ENCODE data around the gene BRD2. TPM values are rescaled to one million over a fixed set of nuclear protein-coding genes. Genes with fewer than 3 reads are reported as not detected.
A peak's percentile ranks its signal among the peaks of the same experiment; 100 is the strongest.

Gene BRD2
- total and polyA plus RNA-seq, 5 donors: 73.1 to 100 (median 85.6) TPM

DNA sequence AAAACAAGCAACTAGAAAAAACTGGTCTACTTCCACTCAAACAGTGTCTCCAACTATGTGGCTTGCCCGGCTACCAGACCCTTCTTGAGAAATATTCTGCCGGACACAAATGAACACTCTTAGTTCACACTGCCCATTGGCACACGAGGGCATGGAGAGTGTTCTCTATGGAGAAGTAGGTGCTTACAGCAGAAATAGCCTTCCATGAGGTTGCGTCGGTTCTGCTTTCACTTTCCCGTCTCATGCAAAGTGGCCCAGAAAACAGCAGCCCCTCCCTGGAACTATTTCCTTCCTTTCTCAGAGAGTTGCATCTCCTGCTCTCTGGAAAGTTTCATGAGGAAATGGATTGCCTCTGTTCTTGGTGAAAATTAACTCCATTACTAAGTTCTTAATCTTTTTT lies 50.5 kb downstream of the BRD2 start:
- WGBS: 3% methylated on average over 6 of the region's 6 CpGs
- Histone ChIP-seq H3K9me3 (ENCODE audit: control insufficient read depth, low read length) (no peaks in the 10 kb centered on the region), H3K4me3 (ENCODE audit: low read length) (peak overlapping the region; percentile 31), H3K4me1 (ENCODE audit: control insufficient read depth, insufficient read depth, low read length) (peaks cover 8% of the 10 kb centered on the region), H3K27me3 (ENCODE audit: control insufficient read depth, insufficient read depth) (no peaks in the 10 kb centered on the region), H3K27ac (ENCODE audit: low read length) (peak overlapping the region; percentile 95)
- peak; percentile 58 to 83 (median 75) for DNase-seq
- intact Hi-C loops (cut with DNase I): loop anchor here (5.0 to 10.0 kb wide), 6 partner anchors 63 to 228 kb away; no protein-coding TSS in a partner anchor
- peak; percentile 87 to 90 for ATAC-seq

DNA sequence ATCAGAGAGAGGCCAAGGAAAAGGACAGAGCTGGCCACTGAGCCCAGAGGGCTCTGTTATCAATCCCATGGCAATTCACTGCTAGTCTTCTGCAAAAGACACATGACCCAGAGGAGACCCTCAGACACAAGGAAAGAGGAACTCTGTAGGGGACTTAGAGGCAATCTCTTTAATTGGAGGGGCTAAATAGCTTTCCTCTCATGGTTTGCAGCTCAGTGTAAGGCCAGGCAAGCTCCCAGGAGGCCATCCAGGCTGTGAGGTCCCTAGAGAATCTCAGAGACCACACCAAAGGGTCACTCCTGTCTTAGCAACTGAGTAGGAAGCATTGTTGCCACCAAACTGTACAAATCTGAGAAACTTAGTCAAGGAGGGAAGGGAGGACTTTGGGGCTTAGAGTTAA lies 51.0 kb downstream of the BRD2 start:
- Histone ChIP-seq H3K4me1 (ENCODE audit: control insufficient read depth, insufficient read depth, low read length) (peaks cover 8% of the 10 kb centered on the region), H3K4me3 (ENCODE audit: low read length) (peak overlapping the region; percentile 31), H3K9me3 (ENCODE audit: control insufficient read depth, low read length) (no peaks in the 10 kb centered on the region), H3K27me3 (ENCODE audit: control insufficient read depth, insufficient read depth) (no peaks in the 10 kb centered on the region), H3K27ac (ENCODE audit: low read length) (peak overlapping the region; percentile 99)
- peak; percentile 3 to 4 for ATAC-seq
- intact Hi-C loops (cut with DNase I): loop anchor here (5.0 to 10.0 kb wide), 6 partner anchors 63 to 228 kb away; no protein-coding TSS in a partner anchor
- no peak for DNase-seq

DNA sequence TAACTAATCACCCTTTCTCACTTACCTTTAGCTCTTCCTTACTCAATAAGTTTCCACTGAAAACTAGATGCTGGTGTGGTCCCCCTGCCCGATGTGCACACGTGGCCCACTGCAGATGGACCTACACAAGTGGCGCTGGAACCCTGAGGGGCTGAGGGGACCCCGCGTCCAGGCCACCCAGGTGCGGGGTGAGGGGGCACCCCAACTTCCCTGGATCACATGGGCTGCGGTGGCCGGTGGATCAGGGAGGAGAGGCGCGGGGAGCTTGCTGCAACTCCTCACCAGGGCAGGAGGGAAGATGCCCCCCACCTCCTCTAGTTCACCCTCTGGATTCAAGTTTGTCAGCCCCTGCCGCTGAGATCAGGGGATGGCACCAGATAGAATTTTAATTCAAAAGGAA lies 53.5 kb downstream of the BRD2 start:
- WGBS: 96% methylated on average over 11 of the region's 11 CpGs
- Histone ChIP-seq H3K27ac (ENCODE audit: low read length) (no peak overlapping the region), H3K9me3 (ENCODE audit: control insufficient read depth, low read length) (no peaks in the 10 kb centered on the region), H3K4me3 (ENCODE audit: low read length) (no peak overlapping the region), H3K4me1 (ENCODE audit: control insufficient read depth, insufficient read depth, low read length) (peaks cover 8% of the 10 kb centered on the region), H3K27me3 (ENCODE audit: control insufficient read depth, insufficient read depth) (no peaks in the 10 kb centered on the region)
- ATAC-seq (no peak), DNase-seq (no peak)
- intact Hi-C loops (cut with DNase I): no loop called here

DNA sequence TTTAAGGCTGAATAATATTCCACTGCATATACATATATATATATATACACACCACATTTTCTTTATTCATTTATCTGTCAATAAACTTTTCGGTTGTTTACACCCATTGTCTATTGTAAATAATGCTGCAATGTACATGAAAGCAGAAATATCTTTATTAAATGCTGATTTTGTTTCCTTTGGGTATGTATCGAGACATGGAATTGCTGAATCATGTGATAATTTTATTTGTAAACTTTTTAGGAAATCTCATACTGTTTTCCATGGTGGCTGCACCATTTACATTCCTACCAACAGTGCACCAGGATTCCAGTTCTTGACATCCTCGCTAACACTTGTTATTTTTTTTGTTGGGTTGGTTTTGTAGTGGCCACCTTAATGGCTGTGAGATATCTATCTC lies 55.1 kb downstream of the BRD2 start:
- H3K9me3 ChIP-seq (ENCODE audit: control insufficient read depth, low read length): no peaks in the 10 kb centered on the region
- no peak overlapping the region for H3K4me3 ChIP-seq (ENCODE audit: low read length)
- H3K27ac ChIP-seq (ENCODE audit: low read length): no peak overlapping the region
- intact Hi-C loops (cut with DNase I): no loop called here
- no peaks in the 10 kb centered on the region for H3K27me3 ChIP-seq (ENCODE audit: control insufficient read depth, insufficient read depth)
- ATAC-seq (no peak), DNase-seq (no peak)
- WGBS: 59% methylated on average over 3 of the region's 3 CpGs
- H3K4me1 ChIP-seq (ENCODE audit: control insufficient read depth, insufficient read depth, low read length): peaks cover 7% of the 10 kb centered on the region

DNA sequence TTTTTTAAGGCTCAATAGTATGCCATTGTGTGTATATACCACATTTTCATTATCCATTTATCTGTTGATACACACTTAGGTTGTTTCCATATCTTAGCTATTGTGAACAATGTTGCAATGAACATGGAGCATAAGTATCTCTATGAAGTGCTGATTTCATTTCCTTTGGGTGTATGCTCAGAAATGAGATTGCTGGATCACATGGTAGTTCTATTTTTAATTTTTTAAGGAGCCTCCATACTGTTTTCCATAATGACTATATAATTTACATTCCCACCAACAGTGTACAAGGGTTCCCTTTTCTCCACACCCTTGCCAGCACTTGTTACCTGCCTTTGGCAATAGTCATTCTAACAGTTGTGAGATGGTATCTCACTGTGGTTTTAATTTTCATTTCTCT lies 56.1 kb downstream of the BRD2 start:
- ATAC-seq (no peak), DNase-seq (no peak)
- peaks cover 4% of the 10 kb centered on the region for H3K4me1 ChIP-seq (ENCODE audit: control insufficient read depth, insufficient read depth, low read length)
- no peak overlapping the region for H3K4me3 ChIP-seq (ENCODE audit: low read length)
- no peak overlapping the region for H3K27ac ChIP-seq (ENCODE audit: low read length)
- no peaks in the 10 kb centered on the region for H3K9me3 ChIP-seq (ENCODE audit: control insufficient read depth, low read length)
- no peaks in the 10 kb centered on the region for H3K27me3 ChIP-seq (ENCODE audit: control insufficient read depth, insufficient read depth)
- intact Hi-C loops (cut with DNase I): no loop called here

- no peaks in the 10 kb centered on the region for H3K27me3 ChIP-seq (ENCODE audit: control insufficient read depth, insufficient read depth)
- H3K4me1 ChIP-seq (ENCODE audit: control insufficient read depth, insufficient read depth, low read length): no peaks in the 10 kb centered on the region
- WGBS: 6% methylated on average over 1 of the region's 1 CpG
- ATAC-seq (no peak), DNase-seq (no peak)
- intact Hi-C loops (cut with DNase I): no loop called here
- H3K4me3 ChIP-seq (ENCODE audit: low read length): no peak overlapping the region
- no peaks in the 10 kb centered on the region for H3K9me3 ChIP-seq (ENCODE audit: control insufficient read depth, low read length)
- H3K27ac ChIP-seq (ENCODE audit: low read length): no peak overlapping the region
Measured at GRCh38 chr6:33028220-33028849, 59.9 kb downstream of the BRD2 start.

DNA sequence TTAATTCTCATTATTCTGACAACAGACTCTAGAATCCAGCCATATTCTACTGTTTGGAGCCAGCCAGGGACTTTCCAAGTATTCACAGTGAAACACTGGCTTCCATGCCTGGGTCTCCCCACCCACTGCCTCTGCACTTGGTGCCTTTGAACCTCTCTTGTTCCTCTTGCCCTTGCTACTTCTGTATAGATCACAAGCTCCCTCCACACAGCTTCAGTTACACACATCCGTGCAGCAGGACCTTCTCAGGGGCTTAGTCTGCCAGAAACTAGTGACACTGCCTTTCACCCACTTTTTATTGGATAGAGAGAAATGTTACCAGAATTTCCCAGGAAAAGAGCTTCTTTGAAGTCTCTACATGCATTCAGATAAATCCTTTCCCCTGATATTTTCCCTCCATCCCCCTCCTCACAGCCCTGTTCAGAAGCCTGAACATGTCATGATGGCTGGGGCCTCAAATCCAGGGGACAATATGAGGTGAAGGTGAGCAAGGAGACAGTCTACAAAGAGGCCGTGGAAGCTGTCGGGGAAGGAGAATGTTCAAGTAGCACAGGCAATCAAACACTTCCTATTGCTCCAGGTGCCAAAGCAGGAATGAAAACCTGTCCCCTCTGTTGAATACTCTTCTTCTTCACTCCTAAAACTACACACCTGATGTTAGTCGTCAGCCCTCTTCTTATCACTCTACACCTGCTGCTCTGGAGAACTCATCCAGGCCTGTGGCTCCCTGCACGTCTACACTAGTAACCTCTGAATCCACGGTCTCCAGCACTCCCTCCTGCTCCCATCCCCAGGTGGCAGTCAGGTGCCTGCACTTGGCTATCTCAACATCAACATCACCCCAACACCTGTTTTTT lies 61.2 kb downstream of the BRD2 start:
- peak in 2 of 3 donors; percentile 62 to 64 for DNase-seq
- 47% methylated on average over 6 of the region's 6 CpGs for WGBS
- no peaks in the 10 kb centered on the region for H3K9me3 ChIP-seq (ENCODE audit: control insufficient read depth, low read length)
- H3K27ac ChIP-seq (ENCODE audit: low read length): peak overlapping the region; percentile 92
- ATAC-seq: peak; percentile 90 to 91
- no peaks in the 10 kb centered on the region for H3K27me3 ChIP-seq (ENCODE audit: control insufficient read depth, insufficient read depth)
- H3K4me3 ChIP-seq (ENCODE audit: low read length): no peak overlapping the region
- H3K4me1 ChIP-seq (ENCODE audit: control insufficient read depth, insufficient read depth, low read length): no peaks in the 10 kb centered on the region
- intact Hi-C loops (cut with DNase I): no loop called here

- 66% methylated on average over 3 of the region's 3 CpGs for WGBS
- no peak overlapping the region for H3K27ac ChIP-seq (ENCODE audit: low read length)
- no peaks in the 10 kb centered on the region for H3K27me3 ChIP-seq (ENCODE audit: control insufficient read depth, insufficient read depth)
- intact Hi-C loops (cut with DNase I): no loop called here
- H3K4me1 ChIP-seq (ENCODE audit: control insufficient read depth, insufficient read depth, low read length): no peaks in the 10 kb centered on the region
- H3K9me3 ChIP-seq (ENCODE audit: control insufficient read depth, low read length): no peaks in the 10 kb centered on the region
- H3K4me3 ChIP-seq (ENCODE audit: low read length): no peak overlapping the region
- DNase-seq (no peak), ATAC-seq (no peak)
Measured at GRCh38 chr6:33030245-33030644, 61.9 kb downstream of the BRD2 start.

Other genes starting within 250 kb of the BRD2 start
- 1 to 10 TPM in 1 of 4 donors, under 1 TPM in 2, not detected in 1; 0.34 to 2.8 (median 0.45) TPM for gene HLA-DQA2, start 227.2 kb upstream of the BRD2 start, total RNA-seq
- gene HLA-DQA2, start 227.2 kb upstream of the BRD2 start, polyA plus RNA-seq: not detected
- 1 to 10 TPM in 1 of 4 donors, under 1 TPM in 1, not detected in 2; 0.58 to 2.2 TPM for gene HLA-DQB2, start 205.1 kb upstream of the BRD2 start, total RNA-seq
- not detected for gene HLA-DQB2, start 205.1 kb upstream of the BRD2 start, polyA plus RNA-seq
- gene HLA-DOB, start 151.6 kb upstream of the BRD2 start, total RNA-seq: under 1 TPM in 2 of 4 donors, not detected in 2; 0.20 to 0.22 TPM
- gene HLA-DOB, start 151.6 kb upstream of the BRD2 start, polyA plus RNA-seq: 0.20 TPM
- 10 to 100 TPM; 17.0 to 23.3 (median 20.4) TPM for gene TAP2, start 129.9 kb upstream of the BRD2 start, total RNA-seq
- 11.2 TPM for gene TAP2, start 129.9 kb upstream of the BRD2 start, polyA plus RNA-seq
- gene PSMB8, start 124.5 kb upstream of the BRD2 start, total RNA-seq: 10 to 100 TPM; 14.8 to 28.4 (median 18.8) TPM
- gene PSMB8, start 124.5 kb upstream of the BRD2 start, polyA plus RNA-seq: 23.0 TPM
- gene TAP1, start 114.9 kb upstream of the BRD2 start, total RNA-seq: 10 to 100 TPM; 15.7 to 25.0 (median 18.6) TPM
- 20.1 TPM for gene TAP1, start 114.9 kb upstream of the BRD2 start, polyA plus RNA-seq
- gene PSMB9, start 114.4 kb upstream of the BRD2 start, total RNA-seq: 10 to 100 TPM in 3 of 4 donors, 1 to 10 TPM in 1; 8.2 to 22.7 (median 14.7) TPM
- gene PSMB9, start 114.4 kb upstream of the BRD2 start, polyA plus RNA-seq: 17.1 TPM
- gene HLA-DMB, start 27.6 kb upstream of the BRD2 start, total RNA-seq: 10 to 100 TPM in 3 of 4 donors, 1 to 10 TPM in 1; 8.5 to 15.7 (median 12.4) TPM
- gene HLA-DMB, start 27.6 kb upstream of the BRD2 start, polyA plus RNA-seq: 6.0 TPM
- 10 to 100 TPM; 16.2 to 26.6 (median 17.3) TPM for gene HLA-DMA, start 15.5 kb upstream of the BRD2 start, total RNA-seq
- 20.9 TPM for gene HLA-DMA, start 15.5 kb upstream of the BRD2 start, polyA plus RNA-seq
- 1 to 10 TPM; 1.3 to 2.3 (median 1.8) TPM for gene HLA-DOA, start 41.0 kb downstream of the BRD2 start, total RNA-seq
- 1.2 TPM for gene HLA-DOA, start 41.0 kb downstream of the BRD2 start, polyA plus RNA-seq
- gene HLA-DPA1, start 105.1 kb downstream of the BRD2 start, total RNA-seq: 10 to 100 TPM; 49.5 to 58.6 (median 54.1) TPM
- 31.1 TPM for gene HLA-DPA1, start 105.1 kb downstream of the BRD2 start, polyA plus RNA-seq
- 10 to 100 TPM; 46.2 to 71.0 (median 57.4) TPM for gene HLA-DPB1, start 107.4 kb downstream of the BRD2 start, total RNA-seq
- 35.9 TPM for gene HLA-DPB1, start 107.4 kb downstream of the BRD2 start, polyA plus RNA-seq
- gene COL11A2, start 223.9 kb downstream of the BRD2 start, total RNA-seq: 1 to 10 TPM; 1.5 to 4.0 (median 2.3) TPM
- 3.7 TPM for gene COL11A2, start 223.9 kb downstream of the BRD2 start, polyA plus RNA-seq
- gene RXRB, start 232.1 kb downstream of the BRD2 start, total RNA-seq: 10 to 100 TPM; 32.8 to 44.8 (median 35.0) TPM
- gene RXRB, start 232.1 kb downstream of the BRD2 start, polyA plus RNA-seq: 31.7 TPM
- gene SLC39A7, start 232.3 kb downstream of the BRD2 start, total RNA-seq: 100 to 1,000 TPM in 1 of 4 donors, 10 to 100 TPM in 3; 59.0 to 124 (median 81.6) TPM
- gene SLC39A7, start 232.3 kb downstream of the BRD2 start, polyA plus RNA-seq: 78.6 TPM
- gene HSD17B8, start 236.1 kb downstream of the BRD2 start, total RNA-seq: 10 to 100 TPM; 16.9 to 20.2 (median 19.1) TPM
- 16.9 TPM for gene HSD17B8, start 236.1 kb downstream of the BRD2 start, polyA plus RNA-seq
- 10 to 100 TPM; 30.4 to 38.2 (median 34.4) TPM for gene RING1, start 239.9 kb downstream of the BRD2 start, total RNA-seq
- gene RING1, start 239.9 kb downstream of the BRD2 start, polyA plus RNA-seq: 33.7 TPM

Data from right cardiac atrium (tissue), 5 donors.